Epithelial cell of prostate (primary cell): ENCODE data around the gene PCDHGB3.
"Not testable (repeated sequence)": the region's sequence is repeated elsewhere in the genome, so short reads cannot be mapped to it uniquely, and the experiment has no call there.

Experiments used
- DNase-seq: peaks from one replicate; pipeline ENCODE4 v3.0.0-alpha.2; 2011; ENCODE audit warnings: low read depth, low spot score
- H3K27ac ChIP-seq: fragments of 450-650 bp; 2 replicates; pipeline ENCODE4 v1.5.1; 2017; ENCODE audit warnings: mild to moderate bottlenecking

The PCDHGB3 gene

GRCh38 chr5:141415275-141415618 is 45.2 kb downstream of the PCDHGB3 start:
- not testable (repeated sequence) for DNase-seq, H3K27ac ChIP-seq

DNA sequence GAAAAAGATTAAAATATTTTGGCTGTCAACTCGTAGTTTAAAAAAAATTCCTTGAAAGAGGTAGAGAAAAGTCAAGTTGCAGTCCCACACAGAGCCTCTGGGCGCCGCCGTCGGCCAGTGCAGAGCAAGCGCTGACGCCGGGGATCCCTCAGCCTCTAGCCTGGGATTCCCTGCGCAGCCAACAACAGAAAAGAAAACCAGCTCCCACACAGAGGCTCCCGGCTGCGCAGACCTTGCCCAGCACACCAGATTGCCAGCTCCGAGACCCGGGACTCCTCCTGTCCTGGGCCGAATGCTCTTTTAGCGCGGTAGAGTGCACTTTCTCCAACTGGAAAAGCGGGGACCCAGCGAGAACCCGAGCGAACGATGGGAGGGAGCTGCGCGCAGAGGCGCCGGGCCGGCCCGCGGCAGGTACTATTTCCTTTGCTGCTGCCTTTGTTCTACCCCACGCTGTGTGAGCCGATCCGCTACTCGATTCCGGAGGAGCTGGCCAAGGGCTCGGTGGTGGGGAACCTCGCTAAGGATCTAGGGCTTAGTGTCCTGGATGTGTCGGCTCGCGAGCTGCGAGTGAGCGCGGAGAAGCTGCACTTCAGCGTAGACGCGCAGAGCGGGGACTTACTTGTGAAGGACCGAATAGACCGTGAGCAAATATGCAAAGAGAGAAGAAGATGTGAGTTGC is 47.6 kb downstream of the PCDHGB3 start, which contains the start of gene PCDHGB7:
TSS of gene PCDHGB7 (plus strand) at position 184 of the 679 bp plus-strand sequence. CDS start at position 367, 183 bp downstream.
- H3K27ac ChIP-seq: not testable (repeated sequence)
- peak; percentile 31 for DNase-seq

- no peak for DNase-seq
Measured at GRCh38 chr5:141419074-141419880, 49.2 kb downstream of the PCDHGB3 start.

DNA sequence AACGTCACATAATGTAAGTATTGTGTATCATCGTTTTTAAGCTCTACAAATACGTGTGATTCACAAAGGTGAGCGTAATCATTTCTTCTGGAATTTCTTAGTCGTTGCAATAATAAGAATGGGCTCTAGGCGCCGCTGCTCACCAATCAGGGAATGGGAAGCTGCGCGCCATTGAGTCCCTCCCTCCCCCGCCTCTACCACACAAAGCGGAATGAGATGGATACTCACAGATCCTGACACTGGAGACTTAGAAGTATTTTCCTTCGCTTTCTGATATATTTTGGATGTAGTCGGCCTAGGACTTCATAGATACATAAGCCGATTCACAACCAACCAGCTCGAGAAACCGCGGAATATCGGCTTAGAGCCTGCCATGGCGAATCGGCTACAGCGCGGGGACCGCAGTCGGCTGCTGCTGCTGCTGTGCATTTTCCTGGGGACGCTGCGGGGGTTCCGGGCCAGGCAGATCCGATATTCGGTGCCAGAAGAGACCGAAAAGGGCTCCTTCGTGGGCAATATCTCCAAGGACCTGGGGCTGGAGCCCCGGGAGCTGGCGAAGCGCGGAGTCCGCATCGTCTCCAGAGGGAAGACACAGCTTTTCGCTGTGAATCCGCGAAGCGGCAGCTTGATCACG is 50.9 kb downstream of the PCDHGB3 start, which contains the start of gene PCDHGA11:
TSS of gene PCDHGA11 (plus strand) at position 197 of the 634 bp plus-strand sequence. CDS start at position 374, 177 bp downstream.
- DNase-seq: no peak
- H3K27ac ChIP-seq: no peak within 1 kb of the TSS

More at GRCh38 chr5:141419074-141419880, 49.2 kb downstream of the PCDHGB3 start:
- H3K27ac ChIP-seq: no peak overlapping the region

DNA sequence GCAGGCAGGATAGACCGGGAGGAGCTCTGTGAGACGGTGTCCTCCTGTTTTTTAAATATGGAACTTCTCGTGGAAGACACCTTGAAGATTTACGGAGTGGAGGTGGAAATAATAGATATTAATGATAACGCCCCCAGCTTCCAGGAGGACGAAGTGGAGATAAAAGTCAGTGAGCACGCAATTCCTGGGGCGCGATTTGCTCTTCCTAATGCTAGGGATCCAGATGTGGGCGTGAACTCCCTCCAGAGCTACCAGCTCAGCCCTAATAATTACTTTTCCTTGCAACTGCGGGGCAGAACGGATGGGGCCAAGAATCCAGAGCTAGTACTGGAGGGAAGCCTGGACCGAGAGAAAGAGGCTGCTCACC is 51.4 kb downstream of the PCDHGB3 start:
- H3K27ac ChIP-seq: no peak overlapping the region
- no peak for DNase-seq
